Jurkat, Clone E6-1 (cell line): ENCODE measurements around the gene POLR2J3. TPM values are rescaled to one million over a fixed set of nuclear protein-coding genes. Genes with fewer than 3 reads are reported as not detected.
"Not testable (repeated sequence)": the region's sequence is repeated elsewhere in the genome, so short reads cannot be mapped to it uniquely, and the experiment has no call there.

ENCODE experiments used
- DNase-seq: peaks from one replicate; pipeline ENCODE4 v3.0.0-alpha.2; 2011; ENCODE audit warnings: low read depth, low spot score
- H3K4me3 ChIP-seq: 2 replicates; pipeline ENCODE4 v1.5.1; 2011; ENCODE audit warnings: mild to moderate bottlenecking, low read length, control low read depth, moderate library complexity
- polyA plus RNA-seq: library from polyadenylated mRNA; unstranded; fragments of >200 nt; gene quantifications from one replicate; pipeline ENCODE4 v1.2.1, GENCODE V29; 2012; ENCODE audit warnings: missing spikeins; ENCODE audit not compliant: insufficient read length, insufficient read depth

Gene POLR2J3
- polyA plus RNA-seq = 122 TPM

DNA sequence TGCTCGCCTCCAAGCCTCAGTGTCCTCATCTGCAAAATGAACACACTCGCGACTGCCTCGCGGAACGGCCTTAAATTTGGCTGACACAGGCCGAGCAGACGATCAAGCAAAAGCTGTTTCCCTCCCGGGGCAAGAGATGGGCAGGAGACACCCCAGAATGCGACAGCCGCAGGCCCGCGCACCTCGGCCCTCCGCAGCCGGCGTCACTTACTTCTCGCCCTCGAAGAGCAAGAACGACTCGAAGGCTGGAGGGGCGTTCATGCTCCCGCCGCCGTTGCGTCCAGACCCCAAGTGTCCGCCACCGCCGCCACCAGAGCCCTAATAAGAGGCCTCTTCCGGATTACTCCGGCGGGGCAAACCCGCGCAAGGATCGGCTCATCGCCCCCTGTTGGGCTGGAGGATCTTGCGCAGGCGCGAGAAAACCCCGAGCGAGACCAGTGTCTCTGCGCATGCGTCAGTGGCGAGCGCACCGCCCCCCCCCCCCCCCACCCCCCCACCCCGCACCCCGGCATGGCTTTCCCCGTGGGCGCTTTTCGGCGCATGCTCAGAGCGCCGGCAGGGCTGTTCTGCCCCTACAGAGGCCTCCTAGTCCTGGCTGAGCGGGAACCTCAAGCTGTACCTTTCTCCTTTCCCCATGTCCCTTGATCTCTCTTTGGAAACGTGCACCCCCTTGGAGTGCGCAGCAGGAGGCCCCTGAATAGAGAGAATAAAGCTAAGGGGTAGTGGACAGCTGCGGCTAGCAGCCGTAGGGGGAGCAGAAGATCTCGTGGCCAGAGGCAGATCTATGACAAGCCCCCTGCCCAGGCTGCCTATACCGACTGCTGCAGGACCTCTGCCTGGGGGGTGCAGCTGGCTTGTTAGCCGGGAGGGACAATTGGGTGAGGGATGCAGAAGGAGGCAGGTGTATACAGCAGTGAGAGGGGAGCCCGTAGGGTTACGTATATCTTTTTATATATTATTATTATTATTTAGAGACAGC is at the start of gene POLR2J3:
POLR2J3 (minus strand) TSS at position 323 of the 979 bp plus-strand sequence; CDS start at position 261, 62 bp downstream.
- DNase-seq = not testable (repeated sequence)
- H3K4me3 ChIP-seq = peak within 1 kb of the TSS; percentile 58

DNA sequence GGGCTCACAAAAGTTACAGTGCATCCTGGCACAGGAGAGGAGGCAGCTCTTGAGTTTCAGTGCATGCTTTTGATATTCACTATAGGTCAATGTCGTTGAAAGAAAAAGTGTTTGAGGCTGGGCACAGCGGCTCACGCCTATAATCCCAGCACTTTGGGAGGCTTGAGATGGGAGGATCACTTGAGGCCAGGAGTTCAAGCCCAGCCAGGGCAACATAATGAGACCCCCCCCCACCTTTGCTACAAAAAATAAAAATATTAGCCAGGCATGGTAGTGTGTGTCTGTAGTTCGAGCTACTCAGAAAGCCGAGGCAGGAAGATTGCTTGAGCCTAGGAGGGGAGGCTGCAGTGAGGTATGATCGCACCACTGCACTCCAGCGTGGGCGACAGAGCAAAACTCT is 45.7 kb upstream of the POLR2J3 start:
- not testable (repeated sequence) for H3K4me3 ChIP-seq, DNase-seq

DNA sequence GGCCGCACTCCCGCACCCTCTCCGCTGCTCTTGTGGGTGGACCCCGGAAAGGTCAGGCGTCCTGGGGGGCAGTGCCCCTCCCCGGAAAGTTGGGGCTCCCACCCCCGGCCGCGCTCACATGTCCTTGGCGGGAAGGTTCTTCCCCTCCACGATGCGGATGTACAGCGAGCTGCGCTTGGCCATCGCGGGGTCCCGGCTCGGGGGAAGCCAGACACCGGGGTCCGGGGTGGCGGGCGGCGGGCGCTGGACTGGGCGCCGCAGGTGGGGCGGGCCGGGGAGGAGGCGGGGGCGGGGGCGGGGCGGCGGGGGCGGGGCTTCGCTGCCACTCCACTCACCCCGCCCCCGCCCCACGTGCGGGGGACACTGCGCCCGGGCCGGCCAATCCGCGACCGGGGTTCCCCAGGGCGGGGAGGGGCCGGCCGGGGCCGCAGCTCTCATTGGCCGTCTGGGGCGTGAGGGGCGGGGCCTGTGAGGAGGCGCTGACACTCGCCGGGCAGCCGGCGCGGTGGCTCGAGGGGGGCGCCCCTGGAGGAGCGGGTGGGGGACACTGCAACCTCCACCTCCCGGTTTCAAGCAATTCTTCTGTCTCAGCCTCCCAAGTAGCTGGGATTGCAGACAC is 44.2 kb upstream of the POLR2J3 start, which contains the start of gene RASA4:
RASA4 (minus strand) TSS at position 250 of the 619 bp plus-strand sequence; CDS start at position 183, 67 bp downstream.
- H3K4me3 ChIP-seq = peak within 1 kb of the TSS; percentile 33; the same call in 1 of the 2 replicates
- DNase-seq = not testable (repeated sequence)

DNA sequence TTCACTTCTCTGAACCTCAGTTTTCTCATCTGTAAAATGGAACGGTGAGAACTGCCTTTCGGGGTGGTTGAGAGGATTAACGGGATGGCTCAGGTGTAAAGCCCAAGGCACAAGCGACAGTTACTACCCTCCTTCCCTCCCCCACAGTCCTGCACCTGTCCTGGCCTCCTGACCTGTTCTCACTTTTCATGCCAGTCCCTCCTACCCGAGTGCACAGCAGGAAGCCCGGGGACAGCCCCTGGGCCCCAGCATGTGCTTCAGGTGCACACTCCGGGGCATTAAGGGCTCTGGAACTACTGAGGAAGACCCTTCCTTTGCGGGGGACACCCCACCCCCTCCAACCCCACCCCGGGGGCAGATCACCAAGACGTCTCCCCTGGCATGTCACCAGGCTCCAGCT is 43.5 kb upstream of the POLR2J3 start:
- H3K4me3 ChIP-seq, DNase-seq: not testable (repeated sequence)

DNA sequence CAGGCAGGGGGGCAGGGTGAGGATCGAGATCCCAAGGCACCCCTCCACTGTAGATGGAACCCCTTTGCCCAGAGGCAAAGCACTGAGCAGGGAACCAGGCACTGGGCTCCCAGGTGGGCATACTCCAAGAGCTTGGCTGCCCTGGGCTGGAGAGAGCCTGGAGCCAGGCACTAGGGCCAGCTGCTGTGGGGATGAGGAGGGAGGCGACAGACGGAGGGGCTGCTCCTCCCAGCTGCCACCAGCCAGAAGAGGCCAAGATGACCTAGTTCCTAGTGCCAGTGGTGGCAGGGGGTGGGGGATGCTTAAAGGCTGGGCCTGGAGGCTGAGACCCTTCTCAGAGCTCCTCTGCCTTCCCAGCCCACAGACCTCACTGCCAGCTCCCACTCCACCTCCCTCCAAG is 42.5 kb upstream of the POLR2J3 start:
- not testable (repeated sequence) for H3K4me3 ChIP-seq, DNase-seq

DNA sequence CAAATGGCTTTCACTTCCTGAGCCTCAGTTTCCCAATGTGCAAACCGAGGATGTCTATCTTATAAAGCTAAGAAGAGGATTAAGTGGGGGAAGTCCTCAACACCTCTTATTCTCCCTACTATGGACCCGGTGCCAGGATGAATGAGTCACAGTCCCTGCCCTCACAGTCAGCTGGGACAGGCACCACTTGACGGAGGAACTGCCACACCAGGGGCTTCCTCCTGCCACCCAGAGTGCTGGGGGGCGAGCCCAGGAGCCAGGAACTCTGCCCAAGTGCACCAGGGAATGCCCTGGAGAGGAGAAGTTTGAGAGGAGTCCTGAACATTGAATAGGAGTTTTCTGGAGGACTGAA is 41.9 kb upstream of the POLR2J3 start:
- H3K4me3 ChIP-seq, DNase-seq: not testable (repeated sequence)

DNA sequence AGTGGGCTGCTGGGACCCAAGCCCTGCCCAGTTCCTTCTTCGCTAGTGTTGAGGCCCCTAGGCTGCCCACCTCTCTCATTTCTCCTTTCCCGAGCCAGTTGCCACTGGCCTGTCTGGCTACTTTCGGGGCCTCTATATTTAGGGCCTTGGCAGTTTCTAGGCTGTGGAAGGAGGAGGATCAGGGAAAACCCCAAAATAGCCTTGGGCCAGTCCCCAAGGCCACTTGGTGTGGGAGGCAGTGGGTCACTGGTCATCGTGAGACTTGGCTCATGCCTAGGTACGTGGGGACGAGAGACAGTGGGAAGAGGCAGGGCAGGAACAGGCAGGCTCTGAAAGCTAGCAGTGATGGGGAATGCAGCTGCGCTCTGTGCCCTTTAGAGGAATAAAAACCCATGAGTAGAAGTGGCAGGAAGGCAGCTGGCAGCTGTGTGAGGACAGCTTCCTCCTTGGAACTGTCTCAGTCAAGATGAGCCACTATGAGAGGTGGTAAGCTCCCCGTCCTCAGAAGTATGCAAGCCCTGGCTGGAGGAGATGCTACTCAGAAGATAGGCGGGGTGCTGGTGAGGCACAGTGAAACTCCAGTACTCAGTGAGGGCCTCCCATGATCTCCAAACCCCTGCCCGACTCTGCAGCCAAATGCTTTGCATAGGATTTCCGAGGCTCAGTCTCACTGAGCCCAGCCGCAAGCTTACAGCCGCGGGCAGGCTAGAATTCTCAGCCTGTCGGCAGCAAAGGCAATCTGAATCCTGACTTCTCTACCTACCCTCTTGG is 41.4 kb upstream of the POLR2J3 start:
- DNase-seq, H3K4me3 ChIP-seq: not testable (repeated sequence)

DNA sequence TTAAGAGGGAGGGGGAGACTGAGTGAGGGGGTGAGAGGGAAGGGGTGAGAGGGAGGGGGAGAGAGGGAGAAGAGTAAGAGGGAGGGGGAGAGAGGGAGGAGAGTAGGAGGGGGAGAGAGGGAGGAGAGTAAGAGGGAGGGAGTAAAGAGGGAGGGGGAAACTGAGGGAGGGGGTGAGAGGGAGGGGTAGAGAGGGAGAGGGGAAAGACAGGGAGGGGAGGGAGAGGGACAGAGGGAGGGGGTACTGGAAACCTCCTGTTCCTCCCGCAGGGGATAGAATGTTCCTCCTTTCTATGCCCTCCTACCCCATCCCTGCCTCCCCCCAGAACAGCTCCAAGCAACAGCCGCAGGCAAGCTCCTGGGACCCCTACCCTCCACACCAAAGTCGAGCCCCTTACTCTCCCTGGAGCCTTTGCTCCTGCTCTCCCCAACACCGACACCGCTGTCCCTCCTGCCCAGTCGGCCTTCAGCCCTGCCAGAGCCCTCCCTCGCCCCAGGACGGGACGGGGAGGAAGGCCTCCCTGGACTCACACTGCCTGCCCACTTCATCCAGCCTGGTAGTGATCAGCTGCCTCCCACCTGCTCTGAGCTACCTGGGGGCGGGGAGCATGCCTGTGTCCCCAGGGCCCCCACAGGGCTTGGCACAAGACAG is 39.4 kb upstream of the POLR2J3 start:
- not testable (repeated sequence) for DNase-seq, H3K4me3 ChIP-seq

DNA sequence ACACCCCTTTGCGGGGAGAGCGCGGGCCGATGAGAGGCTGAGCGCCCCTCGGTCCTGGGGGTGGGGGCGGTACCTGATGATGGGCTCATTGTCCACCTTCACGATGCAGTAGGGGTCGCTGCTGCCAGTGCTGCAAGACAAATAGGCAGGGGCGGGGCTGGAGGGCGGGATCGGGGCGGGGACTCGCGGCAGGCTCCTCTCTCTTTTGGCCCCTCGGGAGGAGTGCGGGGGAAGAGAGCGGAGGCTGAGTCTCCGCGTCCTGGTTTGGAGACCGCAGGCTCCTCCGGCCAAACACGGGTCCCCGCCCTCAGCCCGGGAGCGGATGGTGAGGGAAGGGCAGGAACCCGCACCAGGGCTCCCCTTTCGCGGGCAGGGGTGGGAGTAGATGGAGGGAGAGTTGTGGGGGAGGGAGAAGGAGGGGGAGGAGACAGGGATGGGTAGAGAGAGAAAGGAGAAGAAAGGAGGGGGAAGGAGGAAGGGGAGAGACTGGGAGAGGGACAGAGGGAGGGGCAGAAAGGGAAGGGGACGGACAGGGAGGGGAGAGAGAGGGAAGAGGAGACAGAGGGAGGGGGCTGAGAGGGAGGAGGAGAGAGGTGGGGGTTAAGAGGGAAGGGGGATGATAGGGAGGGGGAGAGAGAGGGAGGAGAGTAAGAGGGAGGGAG is 38.8 kb upstream of the POLR2J3 start:
- not testable (repeated sequence) for DNase-seq, H3K4me3 ChIP-seq

DNA sequence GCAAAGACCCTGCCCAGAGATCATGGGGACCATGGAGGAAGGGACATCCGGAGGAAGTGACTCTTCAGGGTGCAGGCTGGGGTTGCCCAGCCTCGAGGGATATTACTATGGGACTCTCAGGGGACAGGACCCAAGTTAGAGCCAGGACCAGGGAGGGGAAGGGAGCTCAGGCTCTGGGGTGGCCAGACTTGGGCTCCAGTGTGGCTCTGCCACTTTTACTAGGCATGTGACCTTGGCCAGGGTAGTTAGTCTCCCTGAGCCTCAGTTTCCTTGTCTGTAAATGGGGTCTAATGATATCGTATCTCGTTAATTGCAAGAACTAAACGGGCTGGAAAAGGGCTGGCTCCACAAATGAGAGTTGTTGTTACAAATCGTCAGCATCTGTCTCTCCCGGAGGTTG is 38.1 kb upstream of the POLR2J3 start:
- not testable (repeated sequence) for H3K4me3 ChIP-seq, DNase-seq

DNA sequence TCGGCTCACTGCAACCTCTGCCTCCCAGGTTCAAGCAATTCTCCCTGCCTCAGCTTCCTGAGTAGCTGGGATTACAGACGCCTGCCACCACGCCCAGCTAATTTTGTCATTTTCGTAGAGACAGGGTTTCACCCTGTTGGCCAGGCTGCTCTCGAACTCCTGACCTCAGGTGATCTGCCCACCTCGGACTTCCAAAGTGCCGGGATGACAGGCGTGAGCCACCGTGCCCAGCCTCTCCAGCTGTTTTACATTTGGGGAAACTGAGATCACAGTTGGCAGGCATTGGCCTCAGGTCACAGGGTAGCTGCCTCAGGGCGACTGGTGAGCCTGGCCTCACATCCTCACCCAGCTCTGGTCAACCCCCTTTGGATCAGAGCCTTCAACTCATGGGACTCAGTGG is 37.4 kb upstream of the POLR2J3 start:
- DNase-seq, H3K4me3 ChIP-seq: not testable (repeated sequence)

DNA sequence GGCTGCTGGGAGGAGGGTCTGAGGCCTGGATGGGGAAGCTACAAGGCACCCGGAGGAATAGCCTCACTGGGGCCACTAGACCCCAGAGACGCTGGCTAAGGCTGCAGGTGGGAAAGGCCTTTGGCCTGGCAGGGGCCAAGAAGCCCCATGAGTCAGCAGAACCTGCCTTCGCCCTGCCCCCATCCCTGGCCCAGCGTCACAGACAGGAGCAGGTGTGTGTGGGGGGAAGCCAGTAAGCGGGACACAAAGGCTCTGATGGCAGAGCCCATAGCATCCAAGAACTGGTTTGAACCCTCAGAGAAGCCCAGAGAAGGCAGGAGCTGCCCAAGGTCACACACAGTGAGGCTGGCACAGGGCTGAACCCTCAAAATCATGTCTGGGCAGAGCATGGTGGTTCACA is 34.5 kb upstream of the POLR2J3 start:
- not testable (repeated sequence) for H3K4me3 ChIP-seq, DNase-seq

DNA sequence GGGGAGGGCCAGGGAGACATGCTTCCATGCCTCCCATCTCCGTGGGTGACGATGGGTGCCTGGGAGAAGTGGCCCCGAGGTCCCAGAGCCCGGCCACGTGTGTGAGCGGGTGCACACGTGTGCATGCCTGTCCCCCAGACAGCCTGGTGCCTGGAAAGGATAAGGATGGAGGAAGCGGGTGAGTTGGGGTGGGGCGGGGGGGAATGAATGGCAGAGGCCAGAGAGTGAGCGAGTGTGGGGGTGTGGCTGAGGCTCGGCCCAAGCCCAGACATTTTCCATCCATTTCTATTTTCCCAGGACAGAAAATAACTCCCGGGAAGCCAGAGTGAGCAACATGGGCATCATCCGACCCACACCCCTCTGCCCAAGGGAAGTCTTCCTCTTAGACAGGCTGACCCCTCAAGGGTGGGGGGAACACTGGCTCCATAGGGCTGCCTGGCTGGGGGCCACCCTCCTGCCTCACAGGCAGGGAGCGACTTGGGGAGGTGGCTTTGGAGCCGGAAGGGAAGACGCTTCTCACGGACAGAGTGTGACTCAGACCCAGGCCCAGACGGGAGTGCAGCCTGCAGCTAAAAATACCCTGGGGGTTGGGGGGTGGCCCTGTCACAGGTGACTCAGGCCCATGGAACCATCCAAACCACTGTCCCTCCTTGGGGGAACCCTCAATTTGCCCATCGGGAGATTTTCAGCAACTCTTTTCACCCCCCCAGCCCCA is 32.2 kb upstream of the POLR2J3 start:
- not testable (repeated sequence) for H3K4me3 ChIP-seq, DNase-seq

DNA sequence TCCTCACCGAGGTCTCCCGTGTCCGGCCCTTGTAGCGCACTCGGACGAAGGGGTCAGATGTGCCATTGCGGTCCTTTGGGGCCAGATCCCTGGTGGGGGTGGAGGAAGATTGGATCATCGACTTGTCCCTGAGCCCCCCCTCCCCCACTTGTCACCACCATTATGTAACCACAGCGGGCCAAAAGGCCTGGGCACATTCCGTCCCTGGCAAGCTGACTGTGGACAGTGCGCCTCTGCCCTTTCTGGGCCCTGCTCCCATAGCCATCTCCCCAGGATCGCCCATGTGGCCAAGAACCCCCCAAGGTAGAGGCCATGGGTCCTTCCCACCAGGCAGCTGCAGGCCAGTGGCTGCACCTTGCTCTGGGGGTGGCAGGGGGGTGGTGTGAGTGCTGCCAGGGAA is 29.9 kb upstream of the POLR2J3 start:
- not testable (repeated sequence) for DNase-seq, H3K4me3 ChIP-seq

DNA sequence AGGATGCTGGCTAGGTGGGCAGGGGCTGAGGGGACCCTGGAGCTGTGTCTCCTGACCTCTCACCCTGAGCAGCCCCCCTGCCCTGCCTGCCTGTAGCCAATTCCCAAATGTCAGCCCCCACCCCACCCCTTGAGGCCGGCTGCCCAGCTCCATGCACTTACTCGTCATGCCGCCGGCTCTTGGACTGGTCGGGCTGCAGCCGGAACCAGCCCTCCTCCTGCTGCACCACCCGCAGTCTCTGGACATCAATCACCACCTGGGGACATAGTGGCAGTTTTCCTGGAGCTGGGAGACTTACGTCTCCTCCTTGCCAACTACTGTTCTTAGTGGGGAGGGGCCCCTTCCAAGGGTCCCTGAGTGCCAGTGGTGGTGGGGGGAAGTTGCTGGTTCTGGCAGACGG is 27.3 kb upstream of the POLR2J3 start:
- DNase-seq, H3K4me3 ChIP-seq: not testable (repeated sequence)

DNA sequence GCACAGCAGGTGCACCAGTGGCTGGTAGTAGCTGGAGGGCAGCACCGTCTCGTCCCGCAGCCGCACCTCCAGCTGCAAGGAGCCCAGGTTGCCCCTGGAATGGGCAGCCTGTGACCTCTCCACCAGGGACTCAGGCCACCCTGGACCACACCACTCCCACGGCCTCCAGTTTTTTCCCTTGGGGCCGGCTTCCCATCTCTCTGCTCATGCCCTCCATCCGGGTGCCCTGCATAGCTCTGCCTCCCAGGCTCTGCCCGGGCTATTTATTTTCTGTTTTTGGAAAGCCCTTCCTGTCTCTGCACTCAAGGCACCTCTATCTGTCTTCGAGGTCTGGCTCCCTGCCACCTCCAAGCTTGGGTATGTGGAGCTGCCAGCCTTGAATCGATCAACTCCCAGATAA is 23.7 kb upstream of the POLR2J3 start:
- DNase-seq, H3K4me3 ChIP-seq: not testable (repeated sequence)

DNA sequence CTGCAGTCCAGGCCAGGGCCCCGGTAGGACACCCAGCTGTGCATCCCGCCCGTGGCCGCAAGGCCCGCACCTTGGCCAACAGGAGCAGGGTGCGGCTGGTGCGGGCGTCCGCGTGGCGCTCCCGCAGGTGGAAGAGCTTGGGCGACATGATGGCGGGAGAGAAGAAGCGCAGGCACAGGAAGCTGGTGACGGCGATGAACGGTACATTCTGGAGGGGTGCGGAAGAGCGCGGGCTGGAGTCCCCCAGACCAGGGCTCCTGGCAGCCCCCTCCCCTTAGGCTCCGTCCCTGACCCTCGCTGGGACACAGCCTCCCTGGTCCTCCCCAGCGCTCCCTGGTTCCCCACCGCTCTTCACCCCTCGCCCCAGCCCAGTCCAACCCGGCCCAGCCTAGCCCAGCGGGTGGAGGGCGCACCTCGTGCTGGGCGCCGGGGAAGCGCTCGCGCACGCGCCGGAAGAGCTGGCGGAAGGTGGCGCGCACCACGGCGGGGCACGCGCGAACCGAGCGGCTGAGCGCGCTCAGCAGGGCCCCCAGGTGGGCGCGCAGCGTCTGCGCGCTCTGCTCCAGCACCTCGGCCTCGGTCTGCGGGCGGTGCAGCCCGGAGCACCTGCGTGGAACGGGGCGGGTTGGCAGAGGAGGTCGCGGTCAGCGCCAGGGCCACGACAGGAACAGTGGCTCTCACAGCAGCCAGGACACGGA is 21.4 kb upstream of the POLR2J3 start:
- not testable (repeated sequence) for DNase-seq

More for the DNA sequence above, 21.4 kb upstream of the POLR2J3 start:
- H3K4me3 ChIP-seq = not testable (repeated sequence)
